ENCODE measurements around the gene RABEPK.

DNA sequence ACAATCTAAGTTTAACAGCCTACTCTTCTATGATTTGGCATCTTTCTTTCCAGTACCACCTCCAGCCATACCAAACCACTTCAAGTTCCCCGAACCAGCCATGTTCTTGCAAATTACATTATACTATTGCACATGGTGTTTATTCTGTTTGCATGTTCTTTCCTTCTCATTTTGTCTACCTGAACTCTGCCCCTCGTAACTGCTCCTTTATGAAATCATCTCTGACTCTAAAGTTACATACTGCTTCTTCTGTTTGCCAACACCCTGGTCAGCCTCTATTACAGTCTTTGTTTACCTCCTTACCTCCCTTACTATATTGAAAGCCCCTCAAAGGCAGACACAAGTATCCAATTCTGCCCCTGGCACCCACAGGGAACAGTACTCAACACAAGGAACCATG is 16.8 kb upstream of the RABEPK start:
- TF ChIP-seq, protein P1, sequence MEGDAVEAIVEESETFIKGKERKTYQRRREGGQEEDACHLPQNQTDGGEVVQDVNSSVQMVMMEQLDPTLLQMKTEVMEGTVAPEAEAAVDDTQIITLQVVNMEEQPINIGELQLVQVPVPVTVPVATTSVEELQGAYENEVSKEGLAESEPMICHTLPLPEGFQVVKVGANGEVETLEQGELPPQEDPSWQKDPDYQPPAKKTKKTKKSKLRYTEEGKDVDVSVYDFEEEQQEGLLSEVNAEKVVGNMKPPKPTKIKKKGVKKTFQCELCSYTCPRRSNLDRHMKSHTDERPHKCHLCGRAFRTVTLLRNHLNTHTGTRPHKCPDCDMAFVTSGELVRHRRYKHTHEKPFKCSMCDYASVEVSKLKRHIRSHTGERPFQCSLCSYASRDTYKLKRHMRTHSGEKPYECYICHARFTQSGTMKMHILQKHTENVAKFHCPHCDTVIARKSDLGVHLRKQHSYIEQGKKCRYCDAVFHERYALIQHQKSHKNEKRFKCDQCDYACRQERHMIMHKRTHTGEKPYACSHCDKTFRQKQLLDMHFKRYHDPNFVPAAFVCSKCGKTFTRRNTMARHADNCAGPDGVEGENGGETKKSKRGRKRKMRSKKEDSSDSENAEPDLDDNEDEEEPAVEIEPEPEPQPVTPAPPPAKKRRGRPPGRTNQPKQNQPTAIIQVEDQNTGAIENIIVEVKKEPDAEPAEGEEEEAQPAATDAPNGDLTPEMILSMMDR (IDR thresholded peaks at IDR 0.05; ENCODE audit: insufficient read depth, low read depth, low read length): no peak
- TF ChIP-seq EZH2 (IDR thresholded peaks at IDR 0.05; ENCODE audit: insufficient read depth, low read length): no peak
